Common myeloid progenitor, CD34-positive (primary cell): ENCODE results near the gene ASTN1.
A peak's percentile ranks its signal among the peaks of the same experiment; 100 is the strongest.

Source experiments
- CTCF ChIA-PET: fragments of 350-600 bp; sonication (Branson Sonifier 250); formaldehyde crosslinking; loops from one replicate; lab custom pipeline; 2021; ENCODE audit warnings: antibody characterized with exemption; lab: Charles Lee
- POLR2A ChIA-PET: fragments of 350-600 bp; sonication (Branson Sonifier 250); formaldehyde crosslinking; loops from one replicate; lab custom pipeline; 2021; ENCODE audit warnings: antibody characterized with exemption; lab: Charles Lee
- DNase-seq, 3 donors: peaks; one replicate each; pipeline versions ENCODE4 v3.0.0 to v3.0.0-alpha.2; 2013
- H3K27ac ChIP-seq, 2 experiments: 1 replicate in 1 of 2; 2 replicates in 1 of 2; pipeline ENCODE4 v1.7.0; 2013; ENCODE audit warnings: inconsistent platforms in 2 of 2, low read length in 2 of 2, mild to moderate bottlenecking in 2 of 2, low read depth in 1 of 2, moderate library complexity in 1 of 2; ENCODE audit not compliant: severe bottlenecking in 2 of 2, insufficient read depth in 1 of 2, poor library complexity in 1 of 2
- H3K27me3 ChIP-seq, 5 experiments: replicated peaks in 2 of 5; 1 replicate in 3 of 5; 2 replicates in 2 of 5; pipeline versions ENCODE4 v1.6.1 to v1.7.0; 2013; ENCODE audit warnings: low read length in 4 of 5, mild to moderate bottlenecking in 2 of 5, moderate library complexity in 2 of 5, inconsistent platforms in 1 of 5; ENCODE audit not compliant: insufficient read depth in 5 of 5, control insufficient read depth in 4 of 5
- H3K36me3 ChIP-seq, 4 experiments: 1 replicate in 2 of 4; 2 replicates in 2 of 4; pipeline versions ENCODE4 v1.6.1 to v1.7.0; 2013; ENCODE audit warnings: low read length in 3 of 4, control low read depth in 1 of 4, mild to moderate bottlenecking in 1 of 4; ENCODE audit not compliant: control insufficient read depth in 4 of 4, insufficient read depth in 4 of 4
- H3K4me1 ChIP-seq, 4 experiments: 1 replicate in 3 of 4; 2 replicates in 1 of 4; pipeline versions ENCODE4 v1.6.1 to v1.7.1; 2013; ENCODE audit warnings: low read length in 3 of 4, mild to moderate bottlenecking in 3 of 4, control low read depth in 1 of 4, inconsistent platforms in 1 of 4, moderate library complexity in 1 of 4; ENCODE audit not compliant: control insufficient read depth in 4 of 4, insufficient read depth in 4 of 4; ENCODE audit errors: control extremely low read depth in 1 of 4
- H3K4me3 ChIP-seq, 7 experiments: 1 replicate in 4 of 7; 2 replicates in 3 of 7; pipeline versions ENCODE4 v1.5.1 to v1.7.0; 2013; ENCODE audit warnings: mild to moderate bottlenecking in 7 of 7, low read length in 6 of 7, moderate library complexity in 6 of 7, inconsistent platforms in 2 of 7, low read depth in 2 of 7, control low read depth in 1 of 7; ENCODE audit not compliant: insufficient read depth in 4 of 7, control insufficient read depth in 1 of 7; ENCODE audit errors: extremely low read depth in 1 of 7
- H3K9me3 ChIP-seq, 5 experiments: 1 replicate in 4 of 5; 2 replicates in 1 of 5; pipeline versions ENCODE4 v1.6.1 to v1.7.1; 2013; ENCODE audit warnings: low read length in 4 of 5, mild to moderate bottlenecking in 2 of 5, inconsistent platforms in 1 of 5, low read depth in 1 of 5, moderate library complexity in 1 of 5; ENCODE audit not compliant: control insufficient read depth in 4 of 5, insufficient read depth in 2 of 5; ENCODE audit errors: control extremely low read depth in 1 of 5
- WGBS: methylation state at CpG from one replicate; pipeline ENCODE4 v1.1.5; 2013; ENCODE audit not compliant: insufficient coverage; 5-methylcytosine and 5-hydroxymethylcytosine counted together

The ASTN1 gene

GRCh38 chr1:176954242-176954641 lies 210.3 kb downstream of the ASTN1 start:
- H3K27me3 ChIP-seq = no peaks in the 10 kb centered on the region
- CTCF ChIA-PET = no interaction called here
- no peaks in the 10 kb centered on the region for H3K36me3 ChIP-seq
- H3K4me3 ChIP-seq = no peak overlapping the region
- H3K27ac ChIP-seq = no peak overlapping the region
- H3K9me3 ChIP-seq = no peaks in the 10 kb centered on the region
- no peak for DNase-seq
- H3K4me1 ChIP-seq = no peaks in the 10 kb centered on the region
- POLR2A ChIA-PET = no interaction called here

- POLR2A ChIA-PET = no interaction called here
- DNase-seq = no peak
- CTCF ChIA-PET = interaction anchor here (1.0 to 1.2 kb wide), 2 partner anchors 9 to 197 kb away, joined by 3 read pairs; no protein-coding TSS in a partner anchor
- no peak overlapping the region for H3K4me3 ChIP-seq
- H3K27ac ChIP-seq = no peak overlapping the region
- no peaks in the 10 kb centered on the region for H3K27me3 ChIP-seq
- H3K36me3 ChIP-seq = no peaks in the 10 kb centered on the region
- H3K9me3 ChIP-seq = no peaks in the 10 kb centered on the region
- no peaks in the 10 kb centered on the region for H3K4me1 ChIP-seq
- 75% methylated on average over 1 of the region's 2 CpGs for WGBS
Measured at GRCh38 chr1:176950736-176951324, 213.7 kb downstream of the ASTN1 start.

GRCh38 chr1:176949033-176949662 lies 215.4 kb downstream of the ASTN1 start:
- no peaks in the 10 kb centered on the region for H3K9me3 ChIP-seq
- no peaks in the 10 kb centered on the region for H3K36me3 ChIP-seq
- no peaks in the 10 kb centered on the region for H3K27me3 ChIP-seq
- no peak overlapping the region for H3K27ac ChIP-seq
- H3K4me3 ChIP-seq = no peak overlapping the region
- ChIA-PET POLR2A (interaction anchor here (0.6 kb wide), 1 partner anchor 10 kb away, joined by 4 read pairs; no protein-coding TSS in a partner anchor), CTCF (interaction anchor here (0.6 kb wide), 2 partner anchors 263 to 1001 kb away, joined by 3 read pairs; no protein-coding TSS in a partner anchor)
- peak; percentile 14 to 28 (median 27) for DNase-seq
- H3K4me1 ChIP-seq = no peaks in the 10 kb centered on the region
- 28% methylated on average over 16 of the region's 17 CpGs for WGBS

- H3K4me1 ChIP-seq = no peaks in the 10 kb centered on the region
- WGBS = 83% methylated on average over 2 of the region's 4 CpGs
- no peak overlapping the region for H3K4me3 ChIP-seq
- no peak for DNase-seq
- ChIA-PET CTCF (no interaction called here), POLR2A (no interaction called here)
- peaks cover 0 to 5% (median 0%) of the 10 kb centered on the region in 5 experiments for H3K9me3 ChIP-seq
- H3K27me3 ChIP-seq = no peaks in the 10 kb centered on the region
- no peak overlapping the region for H3K27ac ChIP-seq
- no peaks in the 10 kb centered on the region for H3K36me3 ChIP-seq
Measured at GRCh38 chr1:176944606-176945005, 219.9 kb downstream of the ASTN1 start.

- Histone ChIP-seq H3K4me3 (no peak overlapping the region), H3K27ac (no peak overlapping the region), H3K36me3 (no peaks in the 10 kb centered on the region), H3K27me3 (no peaks in the 10 kb centered on the region), H3K9me3 (peaks cover 0 to 5% (median 0%) of the 10 kb centered on the region in 5 experiments), H3K4me1 (no peaks in the 10 kb centered on the region)
- no peak for DNase-seq
- ChIA-PET CTCF (no interaction called here), POLR2A (no interaction called here)
- WGBS = 68% methylated on average over 4 of the region's 4 CpGs
Measured at GRCh38 chr1:176943783-176944182, 220.7 kb downstream of the ASTN1 start.

- Histone ChIP-seq H3K27ac (no peak overlapping the region), H3K9me3 (peaks cover 0 to 5% (median 0%) of the 10 kb centered on the region in 5 experiments)
- POLR2A ChIA-PET = no interaction called here
Measured at GRCh38 chr1:176942346-176942745, 222.2 kb downstream of the ASTN1 start.

GRCh38 chr1:176939993-176940392 lies 224.5 kb downstream of the ASTN1 start:
- WGBS = 75% methylated on average over 2 of the region's 2 CpGs
- Histone ChIP-seq H3K9me3 (peaks cover 0 to 5% (median 0%) of the 10 kb centered on the region in 5 experiments), H3K4me1 (no peaks in the 10 kb centered on the region), H3K27ac (no peak overlapping the region), H3K36me3 (no peaks in the 10 kb centered on the region), H3K4me3 (no peak overlapping the region), H3K27me3 (no peaks in the 10 kb centered on the region)
- POLR2A ChIA-PET = no interaction called here
- CTCF ChIA-PET = no interaction called here
- no peak for DNase-seq

More at GRCh38 chr1:176942346-176942745, 222.2 kb downstream of the ASTN1 start:
- Histone ChIP-seq H3K36me3 (no peaks in the 10 kb centered on the region), H3K4me3 (no peak overlapping the region), H3K4me1 (no peaks in the 10 kb centered on the region), H3K27me3 (no peaks in the 10 kb centered on the region)
- WGBS = 67% methylated on average over 1 of the region's 1 CpG
- CTCF ChIA-PET = no interaction called here
- no peak for DNase-seq
